ENCODE data around the gene MAPRE2.

GRCh38 chr18:35106013-35106844 lies 65.0 kb downstream of the MAPRE2 start:
- TF ChIP-seq CTCF (IDR thresholded peaks at IDR 0.05 in 8 of 11, conservative IDR thresholded peaks at IDR 0.05 in 3 of 11) = no peak
- no peak for TF ChIP-seq POLR2A (IDR thresholded peaks at IDR 0.05)
- no peak for TF ChIP-seq POLR2AphosphoS5 (IDR thresholded peaks at IDR 0.05)
